Measurements from ENCODE around the gene ROBO1. TPM values are rescaled to one million over a fixed set of nuclear protein-coding genes. Genes with fewer than 3 reads are reported as not detected.
"Not testable (repeated sequence)": the region's sequence is repeated elsewhere in the genome, so short reads cannot be mapped to it uniquely, and the experiment has no call there.

Gene ROBO1
- total and polyA plus RNA-seq, 4 donors = 1.0 to 30.3 (median 3.9) TPM

- no peak for TF ChIP-seq CTCF (IDR thresholded peaks at IDR 0.05; ENCODE audit: low read depth, low read length, missing input control)
- TF ChIP-seq, protein P1, sequence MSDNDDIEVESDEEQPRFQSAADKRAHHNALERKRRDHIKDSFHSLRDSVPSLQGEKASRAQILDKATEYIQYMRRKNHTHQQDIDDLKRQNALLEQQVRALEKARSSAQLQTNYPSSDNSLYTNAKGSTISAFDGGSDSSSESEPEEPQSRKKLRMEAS (IDR thresholded peaks at IDR 0.05) = no peak
Measured at GRCh38 chr3:79175870-79176269, 591.9 kb downstream of the ROBO1 start (continued).

DNA sequence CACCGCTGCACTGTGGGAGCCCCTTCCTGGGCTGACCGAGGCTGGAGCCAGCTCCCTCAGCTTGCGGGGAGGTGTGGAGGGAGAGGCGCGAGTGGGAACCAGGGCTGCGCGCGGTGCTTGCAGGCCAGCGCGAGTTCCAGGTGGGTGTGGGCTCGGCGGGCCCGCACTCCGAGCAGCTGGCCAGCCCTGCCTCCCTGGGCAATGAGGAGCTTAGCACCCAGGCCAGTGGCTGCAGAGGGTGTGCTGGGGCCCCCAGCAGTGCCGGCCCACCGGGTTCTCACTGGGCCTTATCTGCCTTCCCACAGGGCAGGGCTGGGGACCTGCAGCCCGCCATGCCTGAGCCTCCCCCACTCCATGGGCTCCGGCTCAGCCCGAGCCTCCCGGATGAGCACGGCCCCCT is 594.5 kb downstream of the ROBO1 start:
- not testable (repeated sequence) for H3K4me3 ChIP-seq (ENCODE audit: low read depth in 1 of 3, low read length in 3 of 3); H3K9ac ChIP-seq (ENCODE audit: low read depth in 1 of 2, low read length in 2 of 2); H3K27me3 ChIP-seq (ENCODE audit: control insufficient read depth in 4 of 4, insufficient read depth in 4 of 4, low read length in 3 of 4); DNase-seq (ENCODE audit: low spot score); H3K36me3 ChIP-seq (ENCODE audit: control insufficient read depth in 4 of 4, insufficient read depth in 3 of 4, low read depth in 1 of 4, low read length in 3 of 4); H3K4me1 ChIP-seq (ENCODE audit: control insufficient read depth in 4 of 4, insufficient read depth in 4 of 4, low read length in 3 of 4); H3K27ac ChIP-seq (ENCODE audit: low read depth in 1 of 2, low read length in 2 of 2); H3K9me3 ChIP-seq (ENCODE audit: control insufficient read depth in 4 of 4, low read length in 3 of 4)
- 97% methylated on average over 21 of the region's 21 CpGs for WGBS

DNA sequence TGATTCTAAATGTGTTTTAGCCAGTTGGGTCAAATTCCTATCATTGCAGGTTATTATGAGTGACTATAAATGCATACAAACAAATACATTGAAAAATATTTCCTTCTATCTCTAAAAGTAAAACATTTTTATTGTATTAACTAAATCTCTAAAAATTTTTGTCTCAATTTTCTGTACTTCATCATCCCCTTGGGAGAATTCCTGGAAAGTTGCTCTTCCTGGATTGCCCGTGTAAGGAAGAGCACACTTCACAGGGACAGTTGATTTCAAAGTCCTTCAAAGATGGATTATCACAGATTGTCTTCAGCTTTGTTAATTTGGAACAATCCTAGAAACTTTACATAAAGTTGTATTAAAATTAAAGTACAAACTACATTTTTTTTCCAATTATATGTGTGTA is 595.6 kb downstream of the ROBO1 start:
- Histone ChIP-seq H3K4me3 (ENCODE audit: low read depth in 1 of 3, low read length in 3 of 3) (no peak overlapping the region), H3K27ac (ENCODE audit: low read depth in 1 of 2, low read length in 2 of 2) (no peak overlapping the region), H3K4me1 (ENCODE audit: control insufficient read depth in 4 of 4, insufficient read depth in 4 of 4, low read length in 3 of 4) (no peaks in the 10 kb centered on the region), H3K27me3 (ENCODE audit: control insufficient read depth in 4 of 4, insufficient read depth in 4 of 4, low read length in 3 of 4) (no peaks in the 10 kb centered on the region), H3K9me3 (ENCODE audit: control insufficient read depth in 4 of 4, low read length in 3 of 4) (no peaks in the 10 kb centered on the region), H3K9ac (ENCODE audit: low read depth in 1 of 2, low read length in 2 of 2) (no peak overlapping the region), H3K36me3 (ENCODE audit: control insufficient read depth in 4 of 4, insufficient read depth in 3 of 4, low read depth in 1 of 4, low read length in 3 of 4) (no peaks in the 10 kb centered on the region)
- DNase-seq (ENCODE audit: low spot score) = no peak
- WGBS = 77% methylated on average over 1 of the region's 1 CpG
- no peak for TF ChIP-seq HNF4G (IDR thresholded peaks at IDR 0.05)
- TF ChIP-seq, protein P2, sequence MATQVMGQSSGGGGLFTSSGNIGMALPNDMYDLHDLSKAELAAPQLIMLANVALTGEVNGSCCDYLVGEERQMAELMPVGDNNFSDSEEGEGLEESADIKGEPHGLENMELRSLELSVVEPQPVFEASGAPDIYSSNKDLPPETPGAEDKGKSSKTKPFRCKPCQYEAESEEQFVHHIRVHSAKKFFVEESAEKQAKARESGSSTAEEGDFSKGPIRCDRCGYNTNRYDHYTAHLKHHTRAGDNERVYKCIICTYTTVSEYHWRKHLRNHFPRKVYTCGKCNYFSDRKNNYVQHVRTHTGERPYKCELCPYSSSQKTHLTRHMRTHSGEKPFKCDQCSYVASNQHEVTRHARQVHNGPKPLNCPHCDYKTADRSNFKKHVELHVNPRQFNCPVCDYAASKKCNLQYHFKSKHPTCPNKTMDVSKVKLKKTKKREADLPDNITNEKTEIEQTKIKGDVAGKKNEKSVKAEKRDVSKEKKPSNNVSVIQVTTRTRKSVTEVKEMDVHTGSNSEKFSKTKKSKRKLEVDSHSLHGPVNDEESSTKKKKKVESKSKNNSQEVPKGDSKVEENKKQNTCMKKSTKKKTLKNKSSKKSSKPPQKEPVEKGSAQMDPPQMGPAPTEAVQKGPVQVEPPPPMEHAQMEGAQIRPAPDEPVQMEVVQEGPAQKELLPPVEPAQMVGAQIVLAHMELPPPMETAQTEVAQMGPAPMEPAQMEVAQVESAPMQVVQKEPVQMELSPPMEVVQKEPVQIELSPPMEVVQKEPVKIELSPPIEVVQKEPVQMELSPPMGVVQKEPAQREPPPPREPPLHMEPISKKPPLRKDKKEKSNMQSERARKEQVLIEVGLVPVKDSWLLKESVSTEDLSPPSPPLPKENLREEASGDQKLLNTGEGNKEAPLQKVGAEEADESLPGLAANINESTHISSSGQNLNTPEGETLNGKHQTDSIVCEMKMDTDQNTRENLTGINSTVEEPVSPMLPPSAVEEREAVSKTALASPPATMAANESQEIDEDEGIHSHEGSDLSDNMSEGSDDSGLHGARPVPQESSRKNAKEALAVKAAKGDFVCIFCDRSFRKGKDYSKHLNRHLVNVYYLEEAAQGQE (IDR thresholded peaks at IDR 0.05) = no peak
- no peak for TF ChIP-seq RXRA (IDR thresholded peaks at IDR 0.05)
- TF ChIP-seq CTCF (IDR thresholded peaks at IDR 0.05; ENCODE audit: low read depth, low read length, missing input control) = no peak
- no peak for TF ChIP-seq TAF1 (conservative IDR thresholded peaks at IDR 0.05)
- TF ChIP-seq FOXA2 (IDR thresholded peaks at IDR 0.05) = no peak
- TF ChIP-seq JUND (IDR thresholded peaks at IDR 0.05) = no peak
